GM12874 (cell line): Measurements from ENCODE around the gene CLCN5.

ENCODE experiments used
- CTCF ChIP-seq: IDR thresholded peaks from 2 replicates; pipeline ENCODE4 v1.5.1; 2011; ENCODE audit warnings: low read depth, mild to moderate bottlenecking, control low read depth, low read length, moderate library complexity; ENCODE audit not compliant: insufficient read depth

CLCN5 gene

GRCh38 chrX:49986058-49986457, 63.7 kb downstream of the CLCN5 start:
- TF ChIP-seq CTCF, result no peak

GRCh38 chrX:49987651-49988050, 65.3 kb downstream of the CLCN5 start:
- no peak for TF ChIP-seq CTCF

GRCh38 chrX:49988143-49988542, 65.7 kb downstream of the CLCN5 start:
- no peak for TF ChIP-seq CTCF

- no peak for TF ChIP-seq CTCF
These were observed 69.4 kb downstream of the CLCN5 start for GRCh38 chrX:49991758-49992157.

- TF ChIP-seq CTCF, result no peak
These were observed 70.5 kb downstream of the CLCN5 start for GRCh38 chrX:49992853-49993252.

GRCh38 chrX:49993661-49994060, 71.3 kb downstream of the CLCN5 start:
- no peak for TF ChIP-seq CTCF

GRCh38 chrX:49995107-49995731, 72.8 kb downstream of the CLCN5 start:
- TF ChIP-seq CTCF, result no peak
